ENCODE data around the gene TFCP2L1.
"Not testable (repeated sequence)": the region's sequence is repeated elsewhere in the genome, so short reads cannot be mapped to it uniquely, and the experiment has no call there.

Gene TFCP2L1

DNA sequence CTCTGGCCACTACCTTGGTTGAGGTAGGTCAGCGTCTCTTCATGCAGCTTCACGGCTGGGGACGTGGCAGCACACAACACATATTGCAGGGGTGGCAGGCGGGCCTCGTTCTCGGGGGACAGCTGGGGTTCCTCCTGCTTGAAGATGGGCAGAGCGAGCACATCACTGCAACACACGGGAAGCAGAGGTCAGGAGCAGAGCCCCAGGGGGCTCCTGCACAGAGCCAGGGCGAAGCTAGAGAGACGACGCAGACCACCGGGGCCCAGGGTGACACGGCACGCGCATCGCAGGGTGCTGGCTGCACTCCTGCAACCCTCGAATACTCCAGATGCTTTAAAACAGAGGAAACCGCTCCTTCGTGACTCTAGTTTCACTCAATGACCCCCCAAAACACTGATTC, 3.9 kb downstream of the TFCP2L1 start:
- DNase-seq (ENCODE audit: insufficient read length) (no peak), FAIRE-seq (no peak)
- TF ChIP-seq POLR2A (IDR thresholded peaks at IDR 0.05; ENCODE audit: low read depth, low read length): no peak
- TF ChIP-seq POLR2AphosphoS5 (IDR thresholded peaks at IDR 0.05; ENCODE audit: low read depth, low read length): no peak
- no peak for TF ChIP-seq TAF1 (IDR thresholded peaks at IDR 0.05; ENCODE audit: borderline replicate concordance, low read depth, low read length)

DNA sequence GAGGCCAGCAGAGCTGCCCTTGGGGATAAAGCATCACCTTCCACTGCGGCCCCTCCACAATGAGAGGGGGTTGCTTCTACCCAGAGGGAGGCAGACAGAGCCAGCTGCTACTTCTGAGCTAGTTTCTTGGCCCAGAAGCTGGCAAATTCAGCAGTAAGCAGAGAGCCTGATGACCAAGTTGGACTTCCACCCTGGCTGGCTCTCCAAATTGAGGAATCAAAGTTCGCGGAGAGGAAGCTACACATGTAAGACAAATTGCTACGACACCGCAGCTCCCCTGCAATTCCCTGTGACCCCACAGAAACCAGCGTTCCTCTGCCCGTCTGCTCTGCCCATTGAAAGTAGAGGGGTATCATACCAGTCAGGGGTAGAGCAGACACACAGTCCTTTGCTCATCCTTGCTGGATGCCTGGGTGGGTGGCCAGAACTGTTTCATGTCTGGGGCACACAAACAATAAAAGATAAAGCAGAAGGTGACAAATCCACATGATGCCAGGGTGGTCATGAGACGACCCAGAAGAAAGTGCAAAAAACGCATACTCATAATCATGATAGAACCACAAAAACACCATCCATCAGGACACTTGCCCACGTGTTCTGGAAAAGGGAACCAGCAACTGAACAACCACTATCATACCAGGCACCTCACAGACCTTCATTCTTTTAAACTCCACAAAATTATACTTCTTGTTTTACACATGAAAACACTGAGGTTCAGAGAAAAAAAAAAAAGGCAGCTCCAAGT, 5.4 kb downstream of the TFCP2L1 start:
- FAIRE-seq (no peak), DNase-seq (ENCODE audit: insufficient read length) (no peak)
- TF ChIP-seq POLR2AphosphoS5 (IDR thresholded peaks at IDR 0.05; ENCODE audit: low read depth, low read length) (no peak), TAF1 (IDR thresholded peaks at IDR 0.05; ENCODE audit: borderline replicate concordance, low read depth, low read length) (no peak), POLR2A (IDR thresholded peaks at IDR 0.05; ENCODE audit: low read depth, low read length) (no peak)

DNA sequence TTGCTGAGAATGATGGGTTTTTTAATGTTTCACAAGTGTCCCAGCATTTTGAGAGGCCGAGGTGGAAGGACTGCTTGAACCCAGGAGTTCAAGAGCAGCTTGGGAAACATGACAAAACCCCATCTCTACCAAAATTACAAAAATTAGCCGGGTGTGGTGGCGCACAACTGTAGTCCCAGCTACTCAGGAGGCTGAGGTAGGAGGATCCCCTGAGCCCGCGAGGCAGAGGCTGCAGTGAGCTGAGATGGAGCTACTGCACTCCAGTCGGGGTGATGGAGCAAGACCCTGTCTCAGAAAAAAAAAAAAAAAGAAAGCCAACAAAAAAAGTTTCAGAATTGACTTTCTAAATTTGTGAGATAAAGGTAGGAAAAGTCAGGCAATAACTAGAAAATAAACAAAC, 8.7 kb downstream of the TFCP2L1 start:
- DNase-seq (ENCODE audit: insufficient read length): no peak
- no peak for FAIRE-seq
- TF ChIP-seq POLR2AphosphoS5 (IDR thresholded peaks at IDR 0.05; ENCODE audit: low read depth, low read length) (no peak), TAF1 (IDR thresholded peaks at IDR 0.05; ENCODE audit: borderline replicate concordance, low read depth, low read length) (no peak), POLR2A (IDR thresholded peaks at IDR 0.05; ENCODE audit: low read depth, low read length) (no peak)

DNA sequence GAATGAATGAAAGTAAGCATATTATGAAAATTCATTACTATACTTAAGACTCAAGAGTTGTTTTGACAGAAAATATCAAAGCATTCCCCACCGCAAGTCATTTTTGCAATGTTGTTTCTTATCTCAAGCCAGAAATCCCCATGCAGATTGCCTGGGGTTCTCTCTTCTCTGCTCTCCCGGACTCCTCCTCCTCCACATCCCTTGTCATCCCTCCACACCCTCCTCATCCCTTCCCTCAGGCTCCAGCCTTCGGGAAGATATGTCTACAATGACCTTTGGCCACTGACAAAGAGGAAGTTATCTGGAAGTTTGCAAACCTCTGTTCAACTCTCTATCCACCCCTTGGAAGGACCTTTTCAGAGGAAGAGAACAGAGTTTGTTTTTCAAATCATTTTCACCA, 11.9 kb downstream of the TFCP2L1 start:
- DNase-seq (ENCODE audit: insufficient read length): no peak
- TF ChIP-seq POLR2A (IDR thresholded peaks at IDR 0.05; ENCODE audit: low read depth, low read length): no peak
- TF ChIP-seq POLR2AphosphoS5 (IDR thresholded peaks at IDR 0.05; ENCODE audit: low read depth, low read length): no peak
- TF ChIP-seq TAF1 (IDR thresholded peaks at IDR 0.05; ENCODE audit: borderline replicate concordance, low read depth, low read length): no peak
- FAIRE-seq: no peak

- FAIRE-seq: no peak
- TF ChIP-seq POLR2AphosphoS5 (IDR thresholded peaks at IDR 0.05; ENCODE audit: low read depth, low read length) (no peak), TAF1 (IDR thresholded peaks at IDR 0.05; ENCODE audit: borderline replicate concordance, low read depth, low read length) (no peak), POLR2A (IDR thresholded peaks at IDR 0.05; ENCODE audit: low read depth, low read length) (no peak)
- DNase-seq (ENCODE audit: insufficient read length): no peak
These were observed 12.4 kb downstream of the TFCP2L1 start for GRCh38 chr2:121272596-121272995.

GRCh38 chr2:121269436-121269835, 15.6 kb downstream of the TFCP2L1 start:
- DNase-seq (ENCODE audit: insufficient read length); FAIRE-seq: not testable (repeated sequence)

- FAIRE-seq: no peak
- TF ChIP-seq TAF1 (IDR thresholded peaks at IDR 0.05; ENCODE audit: borderline replicate concordance, low read depth, low read length): no peak
- no peak for TF ChIP-seq POLR2AphosphoS5 (IDR thresholded peaks at IDR 0.05; ENCODE audit: low read depth, low read length)
- TF ChIP-seq POLR2A (IDR thresholded peaks at IDR 0.05; ENCODE audit: low read depth, low read length): no peak
- no peak for DNase-seq (ENCODE audit: insufficient read length)
These were observed 18.4 kb downstream of the TFCP2L1 start for GRCh38 chr2:121266543-121267106.

DNA sequence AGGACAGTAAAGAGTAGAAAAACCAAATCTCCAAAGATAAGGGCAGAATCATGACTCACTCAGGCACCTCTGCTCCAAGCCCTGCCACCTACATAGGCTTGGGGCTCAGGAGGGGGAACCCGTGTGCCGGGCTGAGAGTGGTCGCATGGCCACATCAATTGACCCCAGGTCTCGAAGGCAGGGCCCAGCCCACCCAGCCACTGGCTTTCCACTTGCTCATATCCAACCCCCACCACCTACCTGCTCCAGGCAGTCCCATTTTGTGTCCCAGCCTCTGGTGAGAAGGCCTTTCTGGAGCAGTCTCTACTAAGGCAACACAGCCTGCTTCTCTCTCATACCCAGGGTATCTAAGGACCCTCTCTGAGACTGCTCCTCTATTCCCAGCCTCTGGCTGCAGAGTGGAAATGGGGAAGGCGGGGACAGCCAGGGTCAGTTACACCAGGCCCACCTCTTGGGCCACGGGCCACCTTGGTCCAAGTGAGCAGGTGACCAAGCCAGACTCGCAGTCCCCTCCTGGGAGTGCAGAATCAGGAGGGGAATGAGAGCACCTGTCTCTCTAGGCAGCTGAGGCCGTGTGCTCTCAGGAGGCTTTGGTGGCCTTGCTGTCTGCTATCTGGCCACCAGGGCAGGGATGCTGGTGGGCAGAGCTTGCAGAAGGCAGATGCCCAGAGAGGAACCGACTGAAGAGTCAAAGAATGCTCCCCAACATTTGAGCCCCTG, 20.8 kb downstream of the TFCP2L1 start:
- no peak for TF ChIP-seq POLR2A (IDR thresholded peaks at IDR 0.05; ENCODE audit: low read depth, low read length)
- no peak for TF ChIP-seq POLR2AphosphoS5 (IDR thresholded peaks at IDR 0.05; ENCODE audit: low read depth, low read length)
- TF ChIP-seq TAF1 (IDR thresholded peaks at IDR 0.05; ENCODE audit: borderline replicate concordance, low read depth, low read length): no peak
- FAIRE-seq: no peak
- DNase-seq (ENCODE audit: insufficient read length): no peak

GRCh38 chr2:121260370-121261154, 24.4 kb downstream of the TFCP2L1 start:
- TF ChIP-seq POLR2A (IDR thresholded peaks at IDR 0.05; ENCODE audit: low read depth, low read length) (no peak), POLR2AphosphoS5 (IDR thresholded peaks at IDR 0.05; ENCODE audit: low read depth, low read length) (no peak), TAF1 (IDR thresholded peaks at IDR 0.05; ENCODE audit: borderline replicate concordance, low read depth, low read length) (no peak)
- FAIRE-seq: no peak

GRCh38 chr2:121258051-121258450, 27.0 kb downstream of the TFCP2L1 start:
- DNase-seq (ENCODE audit: insufficient read length) (no peak), FAIRE-seq (no peak)
- no peak for TF ChIP-seq POLR2AphosphoS5 (IDR thresholded peaks at IDR 0.05; ENCODE audit: low read depth, low read length)
- TF ChIP-seq TAF1 (IDR thresholded peaks at IDR 0.05; ENCODE audit: borderline replicate concordance, low read depth, low read length): no peak
- TF ChIP-seq POLR2A (IDR thresholded peaks at IDR 0.05; ENCODE audit: low read depth, low read length): no peak

More at GRCh38 chr2:121260370-121261154, 24.4 kb downstream of the TFCP2L1 start:
- DNase-seq (ENCODE audit: insufficient read length): no peak

GRCh38 chr2:121257480-121257840, 27.5 kb downstream of the TFCP2L1 start:
- DNase-seq (ENCODE audit: insufficient read length): no peak
- FAIRE-seq: no peak
- TF ChIP-seq POLR2AphosphoS5 (IDR thresholded peaks at IDR 0.05; ENCODE audit: low read depth, low read length) (no peak), POLR2A (IDR thresholded peaks at IDR 0.05; ENCODE audit: low read depth, low read length) (no peak), TAF1 (IDR thresholded peaks at IDR 0.05; ENCODE audit: borderline replicate concordance, low read depth, low read length) (no peak)
